ENCODE measurements around the gene CCDC13.

The CCDC13 gene

GRCh38 chr3:42780398-42780797, 7.3 kb upstream of the CCDC13 start:
- Mint-ChIP-seq H3K27me3 (no peaks in the 10 kb centered on the region), H3K27ac (no peak overlapping the region), H3K9me3 (no peaks in the 10 kb centered on the region)

GRCh38 chr3:42778644-42779043, 5.6 kb upstream of the CCDC13 start:
- Mint-ChIP-seq H3K4me1 (ENCODE audit: low read depth) (peaks cover 2% of the 10 kb centered on the region), H3K4me3 (no peak overlapping the region), H3K36me3 (ENCODE audit: low read depth) (peaks cover 21% of the 10 kb centered on the region), H3K27ac (no peak overlapping the region), H3K9me3 (no peaks in the 10 kb centered on the region), H3K27me3 (no peaks in the 10 kb centered on the region)
- no peak for DNase-seq

More at GRCh38 chr3:42780398-42780797, 7.3 kb upstream of the CCDC13 start:
- no peak overlapping the region for H3K4me3 Mint-ChIP-seq
- peaks cover 1% of the 10 kb centered on the region for H3K4me1 Mint-ChIP-seq (ENCODE audit: low read depth)
- DNase-seq = no peak
- peaks cover 32% of the 10 kb centered on the region for H3K36me3 Mint-ChIP-seq (ENCODE audit: low read depth)

GRCh38 chr3:42773409-42773751, 327 bp upstream of the CCDC13 start:
- H3K4me1 Mint-ChIP-seq (ENCODE audit: low read depth) = peaks cover 13% of the 10 kb centered on the region
- peak overlapping the region; percentile 87 for H3K27ac Mint-ChIP-seq
- H3K27me3 Mint-ChIP-seq = no peaks in the 10 kb centered on the region
- H3K9me3 Mint-ChIP-seq = peaks cover 8% of the 10 kb centered on the region
- H3K36me3 Mint-ChIP-seq (ENCODE audit: low read depth) = no peaks in the 10 kb centered on the region
- DNase-seq = no peak
- H3K4me3 Mint-ChIP-seq = peak overlapping the region; percentile 87

- Mint-ChIP-seq H3K27me3 (no peaks in the 10 kb centered on the region), H3K9me3 (peaks cover 8% of the 10 kb centered on the region), H3K36me3 (ENCODE audit: low read depth) (no peaks in the 10 kb centered on the region), H3K4me1 (ENCODE audit: low read depth) (peaks cover 13% of the 10 kb centered on the region), H3K27ac (no peak overlapping the region), H3K4me3 (no peak overlapping the region)
- no peak for DNase-seq
Observed at GRCh38 chr3:42771271-42771670, 1.8 kb downstream of the CCDC13 start.

- H3K27ac Mint-ChIP-seq = no peak overlapping the region
- H3K9me3 Mint-ChIP-seq = peaks cover 8% of the 10 kb centered on the region
- no peaks in the 10 kb centered on the region for H3K27me3 Mint-ChIP-seq
- no peak for DNase-seq
- peaks cover 13% of the 10 kb centered on the region for H3K4me1 Mint-ChIP-seq (ENCODE audit: low read depth)
- H3K36me3 Mint-ChIP-seq (ENCODE audit: low read depth) = no peaks in the 10 kb centered on the region
- no peak overlapping the region for H3K4me3 Mint-ChIP-seq
Observed at GRCh38 chr3:42769477-42770131, 3.4 kb downstream of the CCDC13 start.

GRCh38 chr3:42764561-42765295, 8.3 kb downstream of the CCDC13 start:
- no peak overlapping the region for H3K27ac Mint-ChIP-seq
- DNase-seq = no peak
- no peaks in the 10 kb centered on the region for H3K27me3 Mint-ChIP-seq
- no peaks in the 10 kb centered on the region for H3K36me3 Mint-ChIP-seq (ENCODE audit: low read depth)
- H3K4me3 Mint-ChIP-seq = no peak overlapping the region
- no peaks in the 10 kb centered on the region for H3K9me3 Mint-ChIP-seq
- no peaks in the 10 kb centered on the region for H3K4me1 Mint-ChIP-seq (ENCODE audit: low read depth)

GRCh38 chr3:42764115-42764514, 8.9 kb downstream of the CCDC13 start:
- no peak overlapping the region for H3K27ac Mint-ChIP-seq
- no peaks in the 10 kb centered on the region for H3K36me3 Mint-ChIP-seq (ENCODE audit: low read depth)
- H3K27me3 Mint-ChIP-seq = no peaks in the 10 kb centered on the region
- H3K4me3 Mint-ChIP-seq = no peak overlapping the region
- no peak for DNase-seq
- H3K4me1 Mint-ChIP-seq (ENCODE audit: low read depth) = no peaks in the 10 kb centered on the region
- no peaks in the 10 kb centered on the region for H3K9me3 Mint-ChIP-seq

GRCh38 chr3:42763021-42763420, 10.0 kb downstream of the CCDC13 start:
- Mint-ChIP-seq H3K4me3 (no peak overlapping the region), H3K27me3 (peaks cover 6% of the 10 kb centered on the region), H3K27ac (no peak overlapping the region), H3K4me1 (ENCODE audit: low read depth) (no peaks in the 10 kb centered on the region), H3K36me3 (ENCODE audit: low read depth) (no peaks in the 10 kb centered on the region), H3K9me3 (no peaks in the 10 kb centered on the region)
- DNase-seq = no peak

GRCh38 chr3:42762046-42762724, 10.9 kb downstream of the CCDC13 start:
- Mint-ChIP-seq H3K27ac (no peak overlapping the region), H3K27me3 (peaks cover 6% of the 10 kb centered on the region), H3K36me3 (ENCODE audit: low read depth) (no peaks in the 10 kb centered on the region), H3K4me3 (no peak overlapping the region), H3K9me3 (no peaks in the 10 kb centered on the region), H3K4me1 (ENCODE audit: low read depth) (no peaks in the 10 kb centered on the region)
- no peak for DNase-seq

GRCh38 chr3:42758126-42758525, 14.9 kb downstream of the CCDC13 start:
- no peak for DNase-seq
- Mint-ChIP-seq H3K27ac (no peak overlapping the region), H3K36me3 (ENCODE audit: low read depth) (no peaks in the 10 kb centered on the region), H3K9me3 (no peaks in the 10 kb centered on the region), H3K27me3 (peaks cover 6% of the 10 kb centered on the region), H3K4me3 (no peak overlapping the region), H3K4me1 (ENCODE audit: low read depth) (no peaks in the 10 kb centered on the region)

GRCh38 chr3:42756681-42757213, 16.3 kb downstream of the CCDC13 start:
- H3K27ac Mint-ChIP-seq = no peak overlapping the region
- H3K9me3 Mint-ChIP-seq = no peaks in the 10 kb centered on the region
- peaks cover 6% of the 10 kb centered on the region for H3K27me3 Mint-ChIP-seq
- H3K4me3 Mint-ChIP-seq = no peak overlapping the region
- H3K4me1 Mint-ChIP-seq (ENCODE audit: low read depth) = no peaks in the 10 kb centered on the region
- no peak for DNase-seq
- H3K36me3 Mint-ChIP-seq (ENCODE audit: low read depth) = no peaks in the 10 kb centered on the region

- Mint-ChIP-seq H3K27me3 (peaks cover 6% of the 10 kb centered on the region), H3K4me1 (ENCODE audit: low read depth) (no peaks in the 10 kb centered on the region), H3K4me3 (no peak overlapping the region), H3K36me3 (ENCODE audit: low read depth) (no peaks in the 10 kb centered on the region), H3K27ac (peak overlapping the region; percentile 31), H3K9me3 (no peaks in the 10 kb centered on the region)
- DNase-seq = no peak
Observed at GRCh38 chr3:42755681-42756578, 17.1 kb downstream of the CCDC13 start.

GRCh38 chr3:42753757-42754156, 19.3 kb downstream of the CCDC13 start:
- H3K4me1 Mint-ChIP-seq (ENCODE audit: low read depth) = peaks cover 6% of the 10 kb centered on the region
- no peak overlapping the region for H3K4me3 Mint-ChIP-seq
- peaks cover 6% of the 10 kb centered on the region for H3K27me3 Mint-ChIP-seq
- no peaks in the 10 kb centered on the region for H3K36me3 Mint-ChIP-seq (ENCODE audit: low read depth)
- DNase-seq = peak; percentile 16
- no peak overlapping the region for H3K27ac Mint-ChIP-seq
- no peaks in the 10 kb centered on the region for H3K9me3 Mint-ChIP-seq

- no peak overlapping the region for H3K27ac Mint-ChIP-seq
- H3K27me3 Mint-ChIP-seq = no peaks in the 10 kb centered on the region
- H3K4me1 Mint-ChIP-seq (ENCODE audit: low read depth) = peaks cover 12% of the 10 kb centered on the region
- no peak overlapping the region for H3K4me3 Mint-ChIP-seq
- DNase-seq = no peak
- H3K36me3 Mint-ChIP-seq (ENCODE audit: low read depth) = no peaks in the 10 kb centered on the region
- no peaks in the 10 kb centered on the region for H3K9me3 Mint-ChIP-seq
Observed at GRCh38 chr3:42752961-42753360, 20.1 kb downstream of the CCDC13 start.

All from activated T-cell treated with anti-CD3 and anti-CD28 coated beads, Interleukin-2, amount 50 U/mL, for 24 hours (primary cell).